ENCODE results near the gene BMP2K.

The BMP2K gene

GRCh38 chr4:78776079-78776728 is at the start of gene BMP2K:
Gene BMP2K, plus strand, starts transcription at chr4:78776350. Its CDS starts 194 bp downstream, at chr4:78776544.
- no peak for FAIRE-seq

GRCh38 chr4:78726546-78726945 is 49.6 kb upstream of the BMP2K start:
- FAIRE-seq, result no peak

GRCh38 chr4:78732332-78733104 is 43.6 kb upstream of the BMP2K start:
- no peak for FAIRE-seq

- no peak for FAIRE-seq
Observed at GRCh38 chr4:78734441-78735162, 41.5 kb upstream of the BMP2K start.

DNA sequence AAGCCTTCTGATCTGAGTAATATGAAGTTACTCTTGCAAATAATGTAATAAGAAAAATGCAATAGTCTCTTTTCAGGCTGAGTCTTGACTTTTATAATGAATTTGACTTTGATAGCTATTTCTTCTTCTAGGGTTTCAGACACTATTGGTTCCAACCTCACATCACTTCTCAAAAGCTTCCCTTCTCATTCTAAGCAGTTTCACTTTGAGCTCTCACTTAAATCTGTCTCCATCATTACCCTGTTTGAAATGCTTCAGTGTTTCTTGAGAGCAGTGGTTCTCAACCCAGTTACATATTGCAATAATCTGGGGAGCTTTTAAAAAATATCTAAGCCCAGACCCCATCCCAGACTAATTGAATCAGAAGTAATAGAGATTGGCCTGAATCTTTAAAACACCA is 40.5 kb upstream of the BMP2K start:
- FAIRE-seq, result no peak

DNA sequence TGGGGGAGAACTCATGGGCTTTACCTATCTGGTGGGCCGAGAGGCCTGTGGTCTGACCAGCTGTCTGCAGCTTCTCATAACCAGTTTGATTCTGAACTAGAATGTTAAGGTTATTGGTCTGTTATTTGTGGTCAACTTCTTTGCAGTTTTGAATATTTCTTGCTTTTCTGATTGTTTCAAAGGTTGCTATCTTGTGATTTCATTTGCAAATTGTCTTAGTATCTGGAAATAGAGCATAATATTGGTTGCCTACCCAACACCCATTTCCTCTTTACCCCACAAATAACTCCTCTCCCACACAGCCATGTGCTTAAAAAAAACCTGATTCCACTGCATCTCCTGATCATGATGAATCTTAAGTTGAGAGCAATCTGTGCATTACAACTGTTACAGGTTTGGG is 39.1 kb upstream of the BMP2K start:
- FAIRE-seq, result no peak

- FAIRE-seq, result no peak
Observed at GRCh38 chr4:78737973-78738372, 38.2 kb upstream of the BMP2K start.

DNA sequence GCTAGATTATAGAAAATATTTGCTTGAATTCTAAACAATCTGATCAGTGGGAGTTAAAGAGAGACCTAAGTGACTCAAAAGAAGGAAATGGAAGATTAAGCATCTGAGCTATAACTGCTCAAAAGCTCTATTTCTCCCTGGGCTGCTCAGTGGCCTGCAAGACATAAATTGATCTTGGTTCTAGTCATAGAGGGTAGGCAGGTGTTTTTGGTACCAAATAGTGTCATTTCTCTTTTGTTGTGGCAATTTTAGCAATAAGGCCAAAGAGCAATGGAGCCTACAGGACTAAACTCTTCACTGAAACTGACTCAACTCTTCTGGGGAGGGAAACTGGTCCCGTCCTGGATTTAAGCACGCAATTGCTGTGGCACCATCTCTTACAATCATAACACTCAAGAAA is 33.9 kb upstream of the BMP2K start:
- no peak for FAIRE-seq

- no peak for FAIRE-seq
Observed at GRCh38 chr4:78747475-78747922, 28.7 kb upstream of the BMP2K start.

GRCh38 chr4:78748381-78748780 is 27.8 kb upstream of the BMP2K start:
- FAIRE-seq, result no peak

GRCh38 chr4:78749258-78749971 is 26.7 kb upstream of the BMP2K start:
- no peak for FAIRE-seq

GRCh38 chr4:78749972-78750727 is 26.0 kb upstream of the BMP2K start:
- no peak for FAIRE-seq

DNA sequence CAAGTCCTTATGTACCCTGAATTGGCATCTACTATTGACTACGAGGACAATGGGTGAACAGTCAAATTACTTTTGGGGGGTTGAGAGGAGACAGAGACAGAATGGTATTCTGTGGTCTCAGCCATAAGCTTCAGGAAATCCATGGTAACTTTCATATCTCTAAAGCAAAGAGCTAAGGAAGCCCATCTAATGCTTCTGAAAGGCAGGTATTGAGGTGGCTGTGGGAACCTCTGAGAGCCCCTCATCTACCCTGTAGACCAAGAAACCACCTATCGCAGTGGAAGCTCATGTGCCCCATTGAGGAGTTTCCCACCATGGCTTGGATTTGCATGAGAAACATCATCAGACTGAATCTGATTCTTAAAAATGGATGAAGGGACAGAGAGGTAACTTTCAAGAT is 23.1 kb upstream of the BMP2K start:
- FAIRE-seq, result no peak

GRCh38 chr4:78754872-78755271 is 21.3 kb upstream of the BMP2K start:
- FAIRE-seq, result no peak

DNA sequence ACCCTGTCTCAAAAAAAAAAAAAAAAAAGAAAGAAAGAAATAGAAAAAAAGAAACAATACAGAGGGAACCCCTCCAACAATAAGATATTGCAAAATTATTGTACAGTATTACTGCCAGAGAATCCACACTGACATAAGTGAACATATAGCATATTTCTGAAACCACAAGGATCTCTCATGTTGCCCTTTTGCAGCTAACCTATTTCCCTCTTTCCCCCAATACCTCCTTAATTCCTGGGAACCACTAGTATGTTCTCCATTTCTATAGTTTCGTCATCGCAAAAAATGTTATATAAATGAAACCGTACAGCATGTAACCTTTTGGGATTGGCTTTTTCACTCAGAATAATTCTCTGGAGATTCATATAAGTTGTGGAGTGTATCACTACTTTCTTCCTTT is 20.0 kb upstream of the BMP2K start:
- FAIRE-seq, result no peak

DNA sequence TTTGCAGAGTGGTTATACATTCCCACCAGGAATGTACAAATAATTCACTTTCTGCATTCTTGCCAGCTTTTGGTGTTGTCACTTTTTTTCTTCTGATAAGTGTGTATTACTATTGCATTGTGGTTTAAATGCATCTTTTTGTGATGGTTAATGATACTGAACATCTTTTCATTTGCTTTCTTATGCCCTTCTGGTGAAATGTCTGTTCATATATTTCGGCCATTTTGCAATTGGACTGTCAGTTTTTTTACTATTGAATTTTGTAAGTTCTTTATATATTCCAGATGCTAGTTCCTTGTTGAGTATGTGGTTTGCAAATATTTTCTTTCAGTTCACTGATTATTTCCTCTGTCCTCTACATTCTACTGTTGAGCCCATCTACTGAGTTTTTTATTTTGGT is 19.4 kb upstream of the BMP2K start:
- FAIRE-seq, result no peak

DNA sequence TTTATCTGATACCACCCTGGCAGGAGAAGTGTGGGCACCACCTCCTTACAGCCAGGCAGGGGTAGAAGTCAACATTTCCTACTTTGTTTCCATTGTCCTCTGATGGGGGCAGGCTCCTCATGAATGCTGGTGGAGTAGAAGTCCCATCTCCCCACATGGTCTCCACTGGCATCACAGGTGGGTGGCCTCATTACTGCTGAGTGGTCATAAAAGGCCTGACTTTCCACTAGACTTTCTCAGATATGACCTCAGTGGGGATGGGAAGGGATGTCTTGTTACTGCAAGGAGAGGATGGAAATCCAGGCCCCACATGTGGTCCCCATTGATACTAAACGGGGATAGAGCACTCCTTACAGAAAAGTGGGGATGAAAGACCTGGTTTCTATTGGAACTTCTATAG is 18.6 kb upstream of the BMP2K start:
- no peak for FAIRE-seq

DNA sequence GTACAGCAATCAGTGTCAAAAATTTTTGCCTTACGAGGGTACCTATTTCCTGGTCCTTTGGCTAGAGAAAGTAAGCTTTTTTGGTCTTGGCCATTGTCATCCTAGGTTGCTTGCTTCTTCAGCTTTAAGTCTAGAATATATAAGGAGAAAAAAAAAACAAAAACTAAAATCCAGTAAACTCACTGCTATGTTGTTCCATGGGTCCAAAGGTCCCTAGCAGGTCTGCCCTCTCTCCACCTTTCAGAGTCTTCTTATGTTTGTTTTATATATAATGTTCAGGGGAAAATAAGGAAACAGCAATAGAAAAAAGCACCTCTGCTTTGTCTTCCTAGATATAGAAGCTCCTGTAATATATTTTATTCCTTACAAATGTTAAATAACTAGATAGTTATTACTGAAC is 18.1 kb upstream of the BMP2K start:
- FAIRE-seq, result no peak

DNA sequence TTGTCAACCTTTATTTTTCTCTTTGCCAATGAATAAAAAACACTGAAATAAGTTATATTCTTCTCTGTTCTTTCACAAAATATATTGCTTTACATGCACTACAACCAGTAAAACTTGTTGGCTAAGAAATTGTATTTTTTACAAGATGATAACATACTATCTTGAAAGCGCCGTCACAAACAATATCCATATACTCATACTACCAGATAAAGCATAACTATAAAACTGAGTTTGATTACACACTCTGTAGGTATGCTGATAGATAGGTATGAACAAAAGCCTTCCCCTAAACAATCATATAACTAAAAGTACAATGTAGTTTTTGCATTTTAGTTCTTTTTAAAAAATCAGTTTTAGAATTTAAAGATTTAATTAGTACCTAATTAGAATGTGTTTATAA is 13.6 kb upstream of the BMP2K start:
- no peak for FAIRE-seq

- no peak for FAIRE-seq
Observed at GRCh38 chr4:78763251-78763650, 12.9 kb upstream of the BMP2K start.

GRCh38 chr4:78763763-78764387 is 12.3 kb upstream of the BMP2K start:
- no peak for FAIRE-seq

- no peak for FAIRE-seq
Observed at GRCh38 chr4:78764498-78764961, 11.6 kb upstream of the BMP2K start.
